Esophagus (tissue), 2 donors: ENCODE data around the gene CLEC4G. TPM values are rescaled to one million over a fixed set of nuclear protein-coding genes. Genes with fewer than 3 reads are reported as not detected.

Source experiments
- H3K27ac ChIP-seq, 2 donors: one replicate each; pipeline ENCODE4 v1.5.1; 2013; ENCODE audit warnings: low read depth in 2 of 2, mild to moderate bottlenecking in 2 of 2, inconsistent platforms in 1 of 2, low read length in 1 of 2, moderate library complexity in 1 of 2
- H3K27me3 ChIP-seq, 2 donors: one replicate each; pipeline ENCODE4 v1.6.1; 2013; ENCODE audit warnings: low read length in 2 of 2, control low read depth in 1 of 2, mild to moderate bottlenecking in 1 of 2; ENCODE audit not compliant: insufficient read depth in 2 of 2, control insufficient read depth in 1 of 2
- H3K36me3 ChIP-seq, 2 donors: one replicate each; pipeline ENCODE4 v1.6.1; 2013; ENCODE audit warnings: low read length in 1 of 2; ENCODE audit not compliant: control insufficient read depth in 2 of 2, insufficient read depth in 2 of 2
- H3K4me1 ChIP-seq, 2 donors: one replicate each; pipeline ENCODE4 v1.6.1; 2013; ENCODE audit warnings: low read length in 1 of 2; ENCODE audit not compliant: control insufficient read depth in 2 of 2, insufficient read depth in 2 of 2
- H3K4me3 ChIP-seq, 2 donors: one replicate each; pipeline ENCODE4 v1.5.1; 2013; ENCODE audit warnings: low read length in 2 of 2, mild to moderate bottlenecking in 2 of 2, low read depth in 1 of 2, moderate library complexity in 1 of 2
- H3K9me3 ChIP-seq, 2 donors: one replicate each; pipeline ENCODE4 v1.6.1; 2013; ENCODE audit warnings: mild to moderate bottlenecking in 2 of 2, low read depth in 1 of 2, low read length in 1 of 2, moderate library complexity in 1 of 2; ENCODE audit not compliant: control insufficient read depth in 2 of 2, insufficient read depth in 1 of 2
- WGBS, 2 donors: extraction: QIAGEN DNeasy Blood & Tissue Kit; methylation state at CpG; one replicate each; pipeline ENCODE4 v1.1.7; 2013; 5-methylcytosine and 5-hydroxymethylcytosine counted together
- polyA plus RNA-seq, 2 donors: library from polyadenylated mRNA; stranded (reverse); fragments of 200-250 nt; gene quantifications; one replicate each; pipeline ENCODE4 v1.2.3, GENCODE V29; 2013
- donor health status: healthy with polysubstance abuse.
- donor health status: Bipolar disorder and iron deficiency.

Gene CLEC4G, protein sequence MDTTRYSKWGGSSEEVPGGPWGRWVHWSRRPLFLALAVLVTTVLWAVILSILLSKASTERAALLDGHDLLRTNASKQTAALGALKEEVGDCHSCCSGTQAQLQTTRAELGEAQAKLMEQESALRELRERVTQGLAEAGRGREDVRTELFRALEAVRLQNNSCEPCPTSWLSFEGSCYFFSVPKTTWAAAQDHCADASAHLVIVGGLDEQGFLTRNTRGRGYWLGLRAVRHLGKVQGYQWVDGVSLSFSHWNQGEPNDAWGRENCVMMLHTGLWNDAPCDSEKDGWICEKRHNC
- under 1 TPM in 1 of 2 donors, not detected in 1; 0.27 TPM for polyA plus RNA-seq

DNA sequence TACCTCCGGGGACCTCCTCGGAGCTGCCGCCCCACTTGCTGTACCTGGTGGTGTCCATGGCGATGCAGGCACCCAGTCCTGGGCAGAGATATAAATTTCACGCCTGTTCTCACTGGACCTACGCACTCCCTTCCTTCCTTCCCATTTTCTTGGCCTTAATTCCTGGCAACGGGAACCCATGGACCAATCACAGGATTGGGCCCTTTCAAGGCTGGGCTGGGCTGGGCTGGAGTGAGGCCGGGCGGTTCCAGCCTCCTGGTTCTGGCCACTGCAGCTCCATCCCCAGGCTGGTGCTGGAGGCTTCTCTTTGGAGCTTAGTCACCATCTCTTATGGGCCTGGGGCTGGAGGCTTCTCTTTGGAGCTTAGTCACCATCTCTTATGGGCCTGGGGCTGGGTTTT lies at the start of gene CLEC4G:
CLEC4G (minus strand) TSS at position 66 of the 400 bp plus-strand sequence; CDS start at position 58, 8 bp downstream.
- no peak within 1 kb of the TSS for H3K27ac ChIP-seq

DNA sequence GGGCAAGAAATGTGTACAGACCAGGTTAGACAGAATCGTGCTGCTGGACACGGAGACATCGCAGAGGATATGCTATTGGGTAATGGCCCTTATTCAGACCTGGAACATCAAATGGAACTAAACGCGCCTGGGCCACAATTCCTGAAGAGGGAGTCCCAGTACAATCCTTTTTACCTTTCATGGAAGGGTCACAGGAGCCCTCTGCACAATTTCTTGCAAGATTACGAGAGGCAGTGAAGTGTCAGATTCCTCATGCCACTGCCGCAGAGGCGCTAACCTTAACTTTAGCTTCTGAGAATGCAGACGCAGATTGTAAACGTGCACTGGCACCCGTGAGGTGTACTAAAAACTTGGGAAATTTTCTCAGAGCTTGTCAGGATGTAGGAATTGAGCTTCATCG lies 49.2 kb upstream of the CLEC4G start:
- Histone ChIP-seq H3K9me3 (peaks cover 0 to 5% of the 10 kb centered on the region in 2 donors), H3K4me1 (no peaks in the 10 kb centered on the region), H3K4me3 (no peak overlapping the region), H3K27ac (no peak overlapping the region), H3K27me3 (peaks cover 5% of the 10 kb centered on the region in 2 donors), H3K36me3 (no peaks in the 10 kb centered on the region)
- 49 to 50% methylated on average over 12 of the region's 12 CpGs for WGBS, 2 donors

More for the DNA sequence above, at the start of gene CLEC4G:
- no peak within 1 kb of the TSS for H3K4me3 ChIP-seq
- no peaks in the 10 kb centered on the region for H3K9me3 ChIP-seq
- 53 to 62% methylated on average over 9 of the region's 9 CpGs for WGBS, 2 donors
- H3K27me3 ChIP-seq = peaks cover 0 to 10% of the 10 kb centered on the region in 2 donors
- H3K36me3 ChIP-seq = no peaks in the 10 kb centered on the region
- peaks cover 0 to 5% of the 10 kb centered on the region in 2 donors for H3K4me1 ChIP-seq

DNA sequence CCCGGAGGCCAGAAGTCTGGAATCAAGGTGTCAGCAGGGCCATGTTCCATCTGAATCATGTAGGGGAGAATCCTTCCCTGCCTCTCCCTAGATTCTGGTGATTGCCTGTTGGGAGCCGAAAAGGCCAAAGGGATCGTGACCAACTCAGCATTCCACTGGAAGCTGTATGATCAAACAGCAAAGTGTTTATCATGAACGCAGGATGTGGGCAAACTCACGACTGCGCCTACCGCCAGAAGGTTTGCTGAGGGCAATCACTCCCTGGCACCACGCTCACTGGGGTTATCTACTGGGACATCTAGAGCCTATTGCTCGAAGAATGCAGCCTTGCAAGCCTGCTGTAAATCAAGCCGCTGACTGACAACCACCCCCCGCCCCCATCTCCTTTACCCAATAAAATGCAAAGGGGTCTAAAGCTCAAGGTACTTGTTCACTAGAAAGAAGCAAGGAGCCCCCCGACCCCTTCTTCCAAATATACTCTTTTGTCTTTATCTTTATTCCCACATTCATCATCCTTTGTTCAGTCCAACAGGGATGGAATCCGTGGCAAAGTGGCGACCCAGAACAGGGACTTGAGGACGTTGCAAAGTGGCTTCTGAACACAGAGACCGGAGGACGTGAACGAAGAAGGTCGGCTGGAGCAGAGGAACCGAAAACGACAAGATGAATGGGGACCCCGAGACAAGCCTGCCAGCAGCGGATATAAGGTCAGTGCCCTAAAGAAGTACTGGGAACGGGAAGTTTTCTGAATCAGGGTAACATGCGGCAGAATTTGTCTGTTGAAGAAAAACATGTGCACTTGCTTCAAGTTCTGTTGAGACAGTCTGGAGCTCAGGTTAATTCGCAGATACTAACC lies 47.9 kb upstream of the CLEC4G start:
- Histone ChIP-seq H3K36me3 (no peaks in the 10 kb centered on the region), H3K9me3 (peaks cover 0 to 5% of the 10 kb centered on the region in 2 donors), H3K27me3 (peaks cover 5% of the 10 kb centered on the region in 2 donors), H3K4me1 (no peaks in the 10 kb centered on the region), H3K27ac (no peak overlapping the region), H3K4me3 (no peak overlapping the region)
- WGBS, 2 donors = 80 to 83% methylated on average over 26 of the region's 26 CpGs

DNA sequence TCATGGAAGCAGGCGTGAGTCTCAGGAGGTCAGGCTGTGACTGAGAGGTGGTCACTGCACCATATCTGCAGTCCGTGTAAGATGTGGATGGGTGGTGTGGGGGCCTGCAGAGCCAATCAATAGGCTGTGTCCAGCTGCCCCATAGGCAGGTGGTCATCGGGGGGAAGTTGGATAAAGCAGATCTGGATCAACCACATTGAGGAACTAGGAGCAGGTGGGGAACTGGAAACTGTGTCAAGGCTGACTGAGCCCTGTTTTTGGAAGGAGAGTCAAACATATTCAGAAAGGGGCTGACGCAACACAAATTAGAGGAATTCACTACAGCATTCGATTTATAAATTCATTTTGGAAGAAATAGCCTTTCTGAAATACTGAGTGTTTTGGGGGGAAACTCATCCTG lies 46.2 kb upstream of the CLEC4G start:
- Histone ChIP-seq H3K36me3 (no peaks in the 10 kb centered on the region), H3K27me3 (peaks cover 0 to 5% of the 10 kb centered on the region in 2 donors), H3K27ac (no peak overlapping the region), H3K9me3 (peaks cover 0 to 5% of the 10 kb centered on the region in 2 donors), H3K4me1 (no peaks in the 10 kb centered on the region), H3K4me3 (no peak overlapping the region)
- WGBS, 2 donors = 63 to 67% methylated on average over 5 of the region's 5 CpGs

DNA sequence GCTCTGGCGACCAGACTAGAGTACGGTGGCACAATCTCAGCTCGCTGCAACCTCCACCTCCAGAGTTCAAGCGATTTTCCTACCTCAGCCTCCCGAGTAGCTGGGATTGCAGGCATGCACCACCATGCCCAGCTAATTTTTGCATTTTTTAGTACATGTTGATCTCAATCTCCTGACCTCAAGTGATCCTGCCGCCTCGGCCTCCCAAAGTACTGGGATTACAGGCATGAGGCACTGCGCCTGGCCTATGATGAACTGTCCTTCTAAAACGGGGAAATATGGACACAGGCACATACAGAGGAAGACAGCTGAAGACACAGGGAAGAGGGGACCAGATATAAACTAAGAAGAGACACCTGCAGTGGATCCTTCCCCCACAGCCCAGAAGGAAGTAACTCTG lies 43.9 kb upstream of the CLEC4G start:
- H3K27ac ChIP-seq = no peak overlapping the region
- H3K9me3 ChIP-seq = peaks cover 0 to 5% of the 10 kb centered on the region in 2 donors
- peaks cover 0 to 3% of the 10 kb centered on the region in 2 donors for H3K27me3 ChIP-seq
- 89 to 92% methylated on average over 8 to 9 of the region's 9 CpGs for WGBS, 2 donors
- H3K4me1 ChIP-seq = no peaks in the 10 kb centered on the region
- H3K4me3 ChIP-seq = no peak overlapping the region
- H3K36me3 ChIP-seq = no peaks in the 10 kb centered on the region

DNA sequence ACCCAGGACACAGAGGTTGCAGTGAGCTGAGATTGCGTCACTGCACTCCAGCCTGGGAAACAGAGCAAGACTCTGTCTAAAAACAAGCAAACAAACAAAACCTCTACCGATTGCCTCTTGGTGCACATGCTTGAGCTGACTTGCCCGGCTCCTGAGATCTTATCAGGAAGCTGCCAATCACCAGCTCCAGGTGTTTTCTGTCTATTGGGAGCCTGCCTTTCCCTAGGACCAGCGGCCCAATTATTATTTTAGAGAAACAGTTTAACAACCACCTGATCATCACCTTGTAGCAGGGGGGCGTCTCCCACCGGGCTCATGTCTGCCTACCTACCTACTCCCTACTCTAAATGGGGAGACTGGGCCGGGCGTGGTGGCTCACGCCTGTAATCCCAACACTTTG lies 41.9 kb upstream of the CLEC4G start:
- no peak overlapping the region for H3K4me3 ChIP-seq
- H3K27ac ChIP-seq = no peak overlapping the region

DNA sequence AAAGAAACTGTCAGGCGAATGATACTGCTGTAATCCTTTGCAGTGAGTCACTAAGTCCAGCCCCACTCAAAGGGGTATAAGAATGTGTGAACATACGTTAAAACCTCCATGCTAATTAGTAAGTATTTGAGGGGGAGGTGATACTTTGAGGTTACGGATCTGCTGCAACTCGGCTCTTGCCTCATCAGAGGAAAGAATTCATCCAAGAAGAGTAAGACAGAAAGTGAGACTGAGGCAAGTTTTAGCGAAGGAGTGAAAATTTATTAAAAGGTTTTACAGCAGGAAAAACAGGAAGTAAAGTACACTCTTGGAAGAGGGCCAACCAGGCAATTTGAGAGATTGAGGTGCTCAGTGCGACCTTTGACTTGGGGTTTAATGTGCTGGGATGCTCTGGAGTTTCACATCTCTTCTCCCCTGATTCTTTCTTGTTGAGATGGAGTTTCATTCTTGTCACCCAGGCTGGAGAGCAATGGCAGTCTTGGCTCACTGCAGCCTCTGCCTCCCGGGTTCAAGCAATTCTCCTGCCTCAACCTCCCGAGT lies 40.9 kb upstream of the CLEC4G start:
- Histone ChIP-seq H3K4me1 (no peaks in the 10 kb centered on the region), H3K36me3 (no peaks in the 10 kb centered on the region), H3K27me3 (no peaks in the 10 kb centered on the region), H3K9me3 (no peaks in the 10 kb centered on the region), H3K4me3 (no peak overlapping the region), H3K27ac (no peak overlapping the region)
- 29 to 32% methylated on average over 8 of the region's 8 CpGs for WGBS, 2 donors

More for the DNA sequence above, 41.9 kb upstream of the CLEC4G start:
- H3K9me3 ChIP-seq = no peaks in the 10 kb centered on the region
- 65% methylated on average over 9 of the region's 9 CpGs for WGBS, 2 donors
- no peaks in the 10 kb centered on the region for H3K36me3 ChIP-seq
- H3K27me3 ChIP-seq = peaks cover 0 to 3% of the 10 kb centered on the region in 2 donors
- no peaks in the 10 kb centered on the region for H3K4me1 ChIP-seq

DNA sequence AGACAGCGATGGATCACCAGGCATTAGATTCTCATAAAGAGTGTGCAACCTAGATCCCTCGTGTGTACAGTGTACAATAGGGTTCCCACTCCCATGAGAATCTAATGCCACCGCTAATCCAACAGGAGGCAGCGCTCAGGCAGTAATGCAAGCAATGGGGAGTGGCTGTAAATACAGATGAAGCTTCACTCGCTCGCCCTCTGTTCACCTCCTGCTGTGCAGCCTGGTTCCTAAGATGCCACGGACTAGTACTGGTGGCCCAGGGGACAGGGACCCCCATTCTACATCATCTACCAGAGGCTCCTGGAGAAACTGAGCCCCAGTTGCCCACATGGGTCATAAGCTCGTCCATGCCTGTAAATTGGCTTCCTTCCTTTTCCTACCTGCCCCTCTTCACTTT lies 39.2 kb upstream of the CLEC4G start:
- no peaks in the 10 kb centered on the region for H3K27me3 ChIP-seq
- no peaks in the 10 kb centered on the region for H3K9me3 ChIP-seq
- WGBS, 2 donors = 65 to 67% methylated on average over 8 of the region's 8 CpGs
- H3K4me1 ChIP-seq = no peaks in the 10 kb centered on the region
- H3K36me3 ChIP-seq = no peaks in the 10 kb centered on the region
- no peak overlapping the region for H3K27ac ChIP-seq
- H3K4me3 ChIP-seq = no peak overlapping the region

DNA sequence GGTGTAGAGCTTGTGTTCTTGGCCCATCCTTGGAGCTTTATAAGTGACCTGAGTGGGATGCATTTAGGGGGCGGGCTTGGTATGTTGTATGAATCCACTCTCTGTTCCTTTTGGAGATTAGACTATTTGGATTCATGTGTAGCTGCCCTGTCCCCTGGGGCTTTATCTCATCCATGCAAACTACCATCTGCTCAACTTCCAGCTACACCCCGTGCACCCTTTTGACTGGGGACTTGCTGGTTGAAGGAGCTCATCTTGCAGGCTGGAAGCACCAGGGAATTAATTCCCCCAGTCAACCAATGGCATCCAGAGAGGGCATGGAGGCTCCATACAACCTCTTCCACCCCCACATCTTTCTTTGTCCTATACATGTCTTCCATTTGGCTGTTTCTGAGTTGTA lies 37.3 kb upstream of the CLEC4G start:
- Histone ChIP-seq H3K4me3 (no peak overlapping the region), H3K4me1 (no peaks in the 10 kb centered on the region), H3K36me3 (no peaks in the 10 kb centered on the region), H3K9me3 (no peaks in the 10 kb centered on the region), H3K27ac (no peak overlapping the region), H3K27me3 (no peaks in the 10 kb centered on the region)
- WGBS, 2 donors = 71 to 75% methylated on average over 2 of the region's 2 CpGs
